Epithelial cell of esophagus (primary cell): ENCODE results near the gene MYO15A.

Experiments used
- DNase-seq: peaks from one replicate; pipeline ENCODE4 v3.0.0; 2010; ENCODE audit warnings: low read depth
- H3K4me3 ChIP-seq: 2 replicates; pipeline ENCODE4 v1.5.1; 2011; ENCODE audit warnings: mild to moderate bottlenecking, low read length, control low read depth
- TF ChIP-seq, protein P1 (sequence below): IDR thresholded peaks from 2 replicates; pipeline ENCODE4 v1.5.1; 2011; ENCODE audit warnings: low read depth, mild to moderate bottlenecking, low read length, control low read depth, inconsistent platforms; ENCODE audit not compliant: insufficient read depth; ENCODE audit errors: missing control alignments

Gene MYO15A

DNA sequence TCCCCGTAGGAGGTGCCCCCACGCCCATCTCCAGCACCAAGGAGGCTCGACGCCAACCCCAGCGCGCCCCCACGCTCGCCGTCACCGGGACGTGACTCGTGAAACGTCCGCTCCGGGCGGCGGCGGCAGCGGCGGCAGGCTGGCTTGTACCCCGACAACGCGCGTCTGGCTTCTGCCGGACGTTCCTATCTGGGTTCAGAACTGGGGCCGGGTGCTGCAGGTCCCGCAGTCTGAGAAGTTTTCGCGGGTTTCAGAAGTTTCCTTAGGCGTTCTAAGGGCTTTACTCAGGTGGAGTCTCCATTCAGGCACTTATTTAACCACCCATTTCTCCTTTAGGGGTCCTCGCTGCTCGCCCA, 74.4 kb downstream of the MYO15A start:
- peak; percentile 78 for DNase-seq
- peak overlapping the region; percentile 77 for H3K4me3 ChIP-seq
- TF ChIP-seq, protein P1, sequence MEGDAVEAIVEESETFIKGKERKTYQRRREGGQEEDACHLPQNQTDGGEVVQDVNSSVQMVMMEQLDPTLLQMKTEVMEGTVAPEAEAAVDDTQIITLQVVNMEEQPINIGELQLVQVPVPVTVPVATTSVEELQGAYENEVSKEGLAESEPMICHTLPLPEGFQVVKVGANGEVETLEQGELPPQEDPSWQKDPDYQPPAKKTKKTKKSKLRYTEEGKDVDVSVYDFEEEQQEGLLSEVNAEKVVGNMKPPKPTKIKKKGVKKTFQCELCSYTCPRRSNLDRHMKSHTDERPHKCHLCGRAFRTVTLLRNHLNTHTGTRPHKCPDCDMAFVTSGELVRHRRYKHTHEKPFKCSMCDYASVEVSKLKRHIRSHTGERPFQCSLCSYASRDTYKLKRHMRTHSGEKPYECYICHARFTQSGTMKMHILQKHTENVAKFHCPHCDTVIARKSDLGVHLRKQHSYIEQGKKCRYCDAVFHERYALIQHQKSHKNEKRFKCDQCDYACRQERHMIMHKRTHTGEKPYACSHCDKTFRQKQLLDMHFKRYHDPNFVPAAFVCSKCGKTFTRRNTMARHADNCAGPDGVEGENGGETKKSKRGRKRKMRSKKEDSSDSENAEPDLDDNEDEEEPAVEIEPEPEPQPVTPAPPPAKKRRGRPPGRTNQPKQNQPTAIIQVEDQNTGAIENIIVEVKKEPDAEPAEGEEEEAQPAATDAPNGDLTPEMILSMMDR, result no peak

DNA sequence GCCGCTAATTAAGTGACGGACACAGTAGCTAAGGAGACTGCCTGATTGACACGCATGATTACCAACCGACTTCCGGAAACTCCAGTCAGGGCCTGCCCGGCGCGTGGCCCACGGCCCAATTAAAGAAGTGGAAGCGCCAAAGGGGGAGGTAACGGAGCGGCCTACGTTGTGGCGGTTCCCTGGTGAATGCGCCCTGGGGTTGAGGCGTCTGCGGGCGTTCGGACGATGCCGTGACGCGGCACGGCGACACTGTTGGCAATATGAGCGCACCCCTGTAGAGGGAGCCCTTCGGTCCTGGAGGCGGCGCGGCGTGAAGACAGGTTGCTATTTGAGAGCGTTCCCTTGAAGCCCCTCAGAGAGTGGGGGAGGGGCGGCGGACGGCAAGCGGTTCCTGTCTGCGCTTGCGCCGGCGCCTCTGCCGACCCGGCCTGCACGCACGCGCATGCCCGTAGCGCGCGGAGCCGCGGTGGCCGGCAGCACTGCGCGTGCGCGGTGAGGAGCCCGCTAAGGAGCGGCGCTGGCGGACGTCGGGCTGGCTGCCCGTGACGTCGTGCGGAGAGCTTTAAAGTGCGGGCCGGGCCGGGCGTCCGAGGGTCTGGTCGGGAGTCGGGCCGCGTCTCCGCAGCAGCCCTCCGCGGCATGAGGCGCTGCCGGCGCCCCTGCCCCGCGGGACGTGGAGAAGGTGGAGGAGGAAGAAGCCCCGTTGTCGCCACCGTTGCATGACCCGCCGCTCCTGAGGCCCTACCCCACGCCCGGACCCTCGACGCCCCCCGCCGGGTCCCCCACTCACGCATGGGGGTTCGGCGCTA, 75.0 kb downstream of the MYO15A start, which contains the start of gene ALKBH5:
Gene ALKBH5 (plus strand): TSS at position 495 of the 809 bp plus-strand sequence. CDS start 416 bp downstream, outside the sequence.
- TF ChIP-seq, protein P1, result no peak
- peak; percentile 100 for DNase-seq
- H3K4me3 ChIP-seq, result peak within 1 kb of the TSS; percentile 79

DNA sequence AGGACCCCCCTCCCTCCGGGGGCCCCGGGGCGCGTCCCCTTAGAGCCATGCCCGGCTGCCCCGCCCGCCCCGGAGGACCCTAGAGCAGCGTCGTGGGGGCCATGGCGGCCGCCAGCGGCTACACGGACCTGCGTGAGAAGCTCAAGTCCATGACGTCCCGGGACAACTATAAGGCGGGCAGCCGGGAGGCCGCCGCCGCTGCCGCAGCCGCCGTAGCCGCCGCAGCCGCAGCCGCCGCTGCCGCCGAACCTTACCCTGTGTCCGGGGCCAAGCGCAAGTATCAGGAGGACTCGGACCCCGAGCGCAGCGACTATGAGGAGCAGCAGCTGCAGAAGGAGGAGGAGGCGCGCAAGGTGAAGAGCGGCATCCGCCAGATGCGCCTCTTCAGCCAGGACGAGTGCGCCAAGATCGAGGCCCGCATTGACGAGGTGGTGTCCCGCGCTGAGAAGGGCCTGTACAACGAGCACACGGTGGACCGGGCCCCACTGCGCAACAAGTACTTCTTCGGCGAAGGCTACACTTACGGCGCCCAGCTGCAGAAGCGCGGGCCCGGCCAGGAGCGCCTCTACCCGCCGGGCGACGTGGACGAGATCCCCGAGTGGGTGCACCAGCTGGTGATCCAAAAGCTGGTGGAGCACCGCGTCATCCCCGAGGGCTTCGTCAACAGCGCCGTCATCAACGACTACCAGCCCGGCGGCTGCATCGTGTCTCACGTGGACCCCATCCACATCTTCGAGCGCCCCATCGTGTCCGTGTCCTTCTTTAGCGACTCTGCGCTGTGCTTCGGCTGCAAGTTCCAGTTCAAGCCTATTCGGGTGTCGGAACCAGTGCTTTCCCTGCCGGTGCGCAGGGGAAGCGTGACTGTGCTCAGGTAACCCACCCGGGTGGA, 75.8 kb downstream of the MYO15A start:
- DNase-seq, result peak; percentile 41
- TF ChIP-seq, protein P1, result no peak
- H3K4me3 ChIP-seq, result peak overlapping the region; percentile 79

DNA sequence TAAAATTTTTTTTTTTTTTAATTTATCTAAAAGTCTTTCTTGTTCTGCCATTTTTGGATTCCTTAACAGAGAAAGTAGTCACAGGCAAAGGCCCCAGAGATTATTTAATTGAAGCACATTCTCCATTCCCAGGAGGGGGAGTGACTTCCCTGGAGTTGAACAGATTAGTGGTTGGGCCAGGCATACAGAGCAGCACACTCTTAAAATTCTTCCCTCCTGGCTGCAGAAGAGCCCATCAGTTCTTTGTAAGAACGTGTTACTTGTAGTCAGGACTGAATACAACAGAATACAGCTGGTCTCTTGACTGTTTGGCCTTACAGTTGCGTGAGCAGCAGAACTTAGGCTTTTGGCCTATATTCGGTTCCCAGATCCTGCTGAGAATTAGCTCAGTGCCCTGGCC, 76.8 kb downstream of the MYO15A start:
- peak; percentile 34 for DNase-seq
- TF ChIP-seq, protein P1, result no peak
- peak overlapping the region; percentile 79 for H3K4me3 ChIP-seq

DNA sequence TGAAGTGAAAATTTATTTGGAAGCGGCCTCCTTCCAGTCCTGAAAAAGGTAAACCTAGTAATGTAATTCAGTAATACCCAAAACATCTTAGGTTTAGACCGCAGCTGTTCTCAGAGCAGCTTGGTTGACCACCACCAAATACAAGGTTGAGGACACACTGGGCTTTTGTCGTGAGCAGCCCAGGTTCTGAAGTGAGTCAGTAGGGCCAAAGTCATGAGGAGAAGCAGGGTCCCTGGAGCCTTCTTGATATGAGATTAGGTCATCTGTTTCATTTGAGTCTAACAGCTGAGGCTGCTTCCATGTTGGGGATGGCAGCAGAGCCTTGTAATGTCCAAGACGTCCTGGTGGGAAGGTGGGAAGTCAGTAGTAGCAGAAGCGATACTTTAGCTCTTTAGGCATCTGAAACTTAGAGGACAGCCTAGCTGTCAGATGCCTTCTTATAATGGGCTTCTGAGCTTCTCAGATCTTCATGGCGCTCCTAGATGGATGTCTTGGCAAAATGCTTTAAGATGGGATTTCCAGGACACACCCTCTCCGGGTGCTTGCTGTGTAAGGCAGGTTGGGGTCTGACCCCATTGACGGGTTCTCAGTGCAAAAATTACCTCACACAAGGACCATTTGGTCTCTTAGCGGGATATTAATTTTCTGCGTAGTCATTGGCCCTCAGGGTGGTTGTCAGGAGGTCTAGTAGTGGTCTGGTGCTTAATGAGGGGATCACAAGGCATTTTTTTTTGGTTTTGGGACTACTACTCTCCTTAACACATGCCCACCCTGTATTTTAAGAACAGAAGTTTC, 77.5 kb downstream of the MYO15A start:
- TF ChIP-seq, protein P1, result no peak
- no peak for DNase-seq
- peak overlapping the region; percentile 79 for H3K4me3 ChIP-seq

DNA sequence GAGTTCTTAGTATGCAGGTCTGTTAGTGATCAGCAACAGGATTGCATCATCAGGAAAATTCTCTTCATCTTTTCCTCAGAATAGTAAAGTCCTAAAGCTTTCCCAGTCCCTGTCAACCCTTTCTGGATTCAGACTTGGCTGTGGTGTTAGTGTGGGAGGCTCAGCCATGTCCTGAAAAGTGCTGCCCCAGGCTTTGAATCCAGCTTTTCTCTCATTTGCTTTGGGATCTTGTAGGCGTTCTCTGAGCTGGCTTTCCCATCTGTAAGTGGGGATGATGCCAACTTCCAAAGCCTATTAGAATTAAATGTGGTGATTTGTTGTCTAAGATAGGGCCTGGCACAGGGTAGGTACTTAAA, 78.0 kb downstream of the MYO15A start:
- H3K4me3 ChIP-seq, result peak overlapping the region; percentile 79
- TF ChIP-seq, protein P1, result no peak
- no peak for DNase-seq
